Mesendoderm (in vitro differentiated cells): ENCODE results near the gene NCOA6.
"Not testable (repeated sequence)": the region's sequence is repeated elsewhere in the genome, so short reads cannot be mapped to it uniquely, and the experiment has no call there.

ENCODE experiments used
- DNase-seq: peaks from one replicate; pipeline ENCODE4 v3.0.0; 2013
- H2AK5ac ChIP-seq: 2 replicates; pipeline ENCODE4 v1.6.1; 2013; ENCODE audit warnings: low read length, inconsistent platforms
- H2BK120ac ChIP-seq: 2 replicates; pipeline ENCODE4 v1.6.1; 2013; ENCODE audit warnings: low read depth, mild to moderate bottlenecking, low read length, moderate library complexity, mixed read lengths
- H2BK15ac ChIP-seq: replicated peaks from 2 replicates; pipeline ENCODE4 v1.6.1; 2013; ENCODE audit warnings: low read depth, mild to moderate bottlenecking, moderate library complexity
- H2BK5ac ChIP-seq: 2 replicates; pipeline ENCODE4 v1.6.1; 2013; ENCODE audit warnings: low read length, inconsistent platforms
- H3K18ac ChIP-seq: 2 replicates; pipeline ENCODE4 v1.6.1; 2013; ENCODE audit warnings: mild to moderate bottlenecking, low read length, mixed read lengths
- H3K23ac ChIP-seq: one replicate; pipeline ENCODE4 v1.6.1; 2013; ENCODE audit warnings: low read length
- H3K27ac ChIP-seq: 2 replicates; pipeline ENCODE4 v1.5.1; 2013; ENCODE audit warnings: low read depth, mild to moderate bottlenecking, inconsistent platforms, low read length, moderate library complexity
- H3K27me3 ChIP-seq: 2 replicates; pipeline ENCODE4 v1.6.1; 2013; ENCODE audit warnings: low read length, control low read depth, mild to moderate bottlenecking, inconsistent platforms; ENCODE audit not compliant: insufficient read depth, poor library complexity
- H3K36me3 ChIP-seq: 2 replicates; pipeline ENCODE4 v1.6.1; 2013; ENCODE audit warnings: low read length, inconsistent platforms; ENCODE audit not compliant: control insufficient read depth, insufficient read depth
- H3K4ac ChIP-seq: one replicate; pipeline ENCODE4 v1.6.1; 2013; ENCODE audit warnings: low read depth, mild to moderate bottlenecking, low read length, moderate library complexity
- H3K4me1 ChIP-seq: 2 replicates; pipeline ENCODE4 v1.6.1; 2013; ENCODE audit warnings: low read depth, low read length, inconsistent platforms; ENCODE audit not compliant: control insufficient read depth
- H3K4me2 ChIP-seq: 2 replicates; pipeline ENCODE4 v1.6.1; 2013; ENCODE audit warnings: low read length
- H3K4me3 ChIP-seq: 2 replicates; pipeline ENCODE4 v1.5.1; 2013; ENCODE audit warnings: mild to moderate bottlenecking, low read length
- H3K56ac ChIP-seq: one replicate; pipeline ENCODE4 v1.6.1; 2013; ENCODE audit warnings: low read length
- H3K79me1 ChIP-seq: 2 replicates; pipeline ENCODE4 v1.6.1; 2013; ENCODE audit warnings: low read length, inconsistent platforms
- H3K79me2 ChIP-seq: 2 replicates; pipeline ENCODE4 v1.6.1; 2013; ENCODE audit warnings: mild to moderate bottlenecking, low read length; ENCODE audit not compliant: control insufficient read depth, insufficient read depth
- H3K9ac ChIP-seq: 2 replicates; pipeline ENCODE4 v1.6.1; 2013; ENCODE audit warnings: low read length, inconsistent platforms
- H4K5ac ChIP-seq: one replicate; pipeline ENCODE4 v1.6.1; 2013; ENCODE audit warnings: low read length
- H4K8ac ChIP-seq: one replicate; pipeline ENCODE4 v1.6.1; 2013; ENCODE audit warnings: low read depth, mild to moderate bottlenecking, control low read depth, low read length, moderate library complexity
- WGBS: extraction: QIAGEN DNeasy Blood & Tissue Kit; methylation state at CpG from one replicate; pipeline ENCODE4 v1.1.7; 2013; ENCODE audit warnings: low lambda C conversion rate, missing lambda C conversion rate; ENCODE audit not compliant: insufficient coverage; ENCODE audit errors: extremely low coverage; 5-methylcytosine and 5-hydroxymethylcytosine counted together

The NCOA6 gene

DNA sequence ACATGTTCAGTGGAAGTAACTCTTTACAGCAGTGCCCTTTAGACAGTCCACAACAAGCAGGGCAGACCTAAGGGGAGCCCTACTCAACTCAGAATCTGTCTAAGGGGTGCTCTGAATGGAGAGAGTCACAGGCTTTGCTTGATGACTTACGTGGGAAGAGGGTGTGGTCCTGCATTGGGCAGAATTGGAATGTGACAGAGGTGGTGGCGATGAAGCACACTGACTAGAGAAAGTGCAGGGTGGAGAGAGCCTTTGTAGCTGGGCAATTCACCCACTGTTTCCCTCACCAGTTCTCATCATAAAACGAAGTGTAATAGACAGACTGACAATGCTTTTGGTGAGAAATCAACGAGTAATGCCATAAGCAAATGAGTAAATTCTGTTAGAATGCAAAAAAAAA, 110.1 kb downstream of the NCOA6 start:
- no peak overlapping the region for H3K23ac ChIP-seq
- no peak overlapping the region for H3K4me2 ChIP-seq
- no peak overlapping the region for H2AK5ac ChIP-seq
- no peak overlapping the region for H2BK5ac ChIP-seq
- WGBS: no CpG with 5 or more reads among the region's 4 CpGs
- H3K4me1 ChIP-seq: no peaks in the 10 kb centered on the region
- H4K5ac ChIP-seq: no peak overlapping the region
- H3K9ac ChIP-seq: no peak overlapping the region
- no peak overlapping the region for H3K4ac ChIP-seq
- no peak overlapping the region for H4K8ac ChIP-seq
- no peak overlapping the region for H3K4me3 ChIP-seq
- H3K79me1 ChIP-seq: no peaks in the 10 kb centered on the region
- H3K27me3 ChIP-seq: peaks cover 2% of the 10 kb centered on the region
- H3K18ac ChIP-seq: no peak overlapping the region
- H3K56ac ChIP-seq: no peak overlapping the region
- no peak overlapping the region for H2BK15ac ChIP-seq
- DNase-seq: no peak
- no peaks in the 10 kb centered on the region for H3K36me3 ChIP-seq
- no peaks in the 10 kb centered on the region for H3K79me2 ChIP-seq
- no peak overlapping the region for H3K27ac ChIP-seq
- no peak overlapping the region for H2BK120ac ChIP-seq

DNA sequence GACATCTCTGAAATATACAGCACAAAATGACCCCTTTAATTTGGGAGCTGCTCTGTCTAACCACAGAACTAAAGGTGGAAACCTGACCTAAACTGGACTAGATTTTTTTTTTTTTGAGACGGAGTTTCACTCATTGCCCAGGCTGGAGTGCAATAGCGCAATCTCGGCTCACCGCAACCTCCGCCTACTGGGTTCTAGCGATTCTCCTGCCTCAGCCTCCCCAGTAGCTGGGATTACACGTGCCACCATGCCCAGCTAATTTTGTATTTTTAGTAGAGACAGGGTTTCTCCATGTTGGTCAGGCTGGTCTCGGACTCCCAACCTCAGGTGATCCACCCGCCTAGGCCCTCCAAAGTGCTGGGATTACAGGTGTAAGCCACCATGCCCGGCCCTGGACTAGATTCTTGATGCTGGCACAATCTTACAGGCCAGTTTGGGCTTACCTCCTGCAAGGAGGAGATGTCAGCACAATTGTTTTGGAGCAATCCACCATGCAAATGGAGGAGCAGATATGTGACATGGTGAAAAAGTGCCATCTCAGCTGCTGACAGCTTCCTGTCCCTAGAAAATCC, 111.4 kb downstream of the NCOA6 start:
- not testable (repeated sequence) for H4K8ac ChIP-seq, H2BK15ac ChIP-seq, H3K23ac ChIP-seq, H3K27me3 ChIP-seq, H3K56ac ChIP-seq, H3K79me1 ChIP-seq, H3K4me2 ChIP-seq, H4K5ac ChIP-seq, H3K4me3 ChIP-seq, H3K4me1 ChIP-seq, DNase-seq, H2AK5ac ChIP-seq, H3K79me2 ChIP-seq, H3K36me3 ChIP-seq, H3K4ac ChIP-seq, H2BK120ac ChIP-seq, H2BK5ac ChIP-seq, H3K27ac ChIP-seq, H3K9ac ChIP-seq, H3K18ac ChIP-seq
- WGBS: no CpG with 5 or more reads among the region's 10 CpGs

GRCh38 chr20:34713194-34713943, 112.1 kb downstream of the NCOA6 start:
- DNase-seq: no peak
- Histone ChIP-seq H3K4ac (no peak overlapping the region), H3K23ac (no peak overlapping the region), H3K27me3 (peaks cover 4% of the 10 kb centered on the region), H3K79me2 (no peaks in the 10 kb centered on the region), H3K4me2 (no peak overlapping the region), H3K4me3 (no peak overlapping the region), H3K9ac (no peak overlapping the region), H2BK120ac (no peak overlapping the region), H4K5ac (no peak overlapping the region), H3K56ac (no peak overlapping the region), H3K79me1 (no peaks in the 10 kb centered on the region), H3K27ac (no peak overlapping the region), H3K4me1 (no peaks in the 10 kb centered on the region), H2BK15ac (no peak overlapping the region), H2AK5ac (no peak overlapping the region), H2BK5ac (no peak overlapping the region), H3K18ac (no peak overlapping the region), H3K36me3 (no peaks in the 10 kb centered on the region), H4K8ac (no peak overlapping the region)
- no CpG with 5 or more reads among the region's 1 CpG for WGBS

- Histone ChIP-seq H3K36me3 (no peaks in the 10 kb centered on the region), H3K9ac (no peak overlapping the region), H3K27ac (no peak overlapping the region), H3K18ac (no peak overlapping the region), H3K4me1 (no peaks in the 10 kb centered on the region), H4K8ac (no peak overlapping the region), H2BK15ac (no peak overlapping the region), H3K79me1 (no peaks in the 10 kb centered on the region), H3K4ac (no peak overlapping the region), H2BK120ac (no peak overlapping the region), H2BK5ac (no peak overlapping the region), H3K23ac (no peak overlapping the region), H2AK5ac (no peak overlapping the region), H3K27me3 (peaks cover 4% of the 10 kb centered on the region), H3K79me2 (no peaks in the 10 kb centered on the region), H3K4me2 (no peak overlapping the region), H3K4me3 (no peak overlapping the region), H3K56ac (no peak overlapping the region), H4K5ac (no peak overlapping the region)
- no peak for DNase-seq
- WGBS: no CpG with 5 or more reads among the region's 5 CpGs
These were observed 112.8 kb downstream of the NCOA6 start for GRCh38 chr20:34712525-34713192.

GRCh38 chr20:34711813-34712430, 113.5 kb downstream of the NCOA6 start:
- Histone ChIP-seq H3K18ac (no peak overlapping the region), H2BK120ac (no peak overlapping the region), H2BK15ac (no peak overlapping the region), H2AK5ac (no peak overlapping the region), H3K79me2 (no peaks in the 10 kb centered on the region), H3K4me3 (no peak overlapping the region), H2BK5ac (no peak overlapping the region), H3K4me1 (no peaks in the 10 kb centered on the region), H3K79me1 (no peaks in the 10 kb centered on the region), H3K9ac (no peak overlapping the region), H3K23ac (no peak overlapping the region), H3K27me3 (peaks cover 4% of the 10 kb centered on the region), H3K4me2 (no peak overlapping the region), H3K36me3 (no peaks in the 10 kb centered on the region), H3K56ac (no peak overlapping the region), H3K4ac (no peak overlapping the region), H3K27ac (no peak overlapping the region), H4K5ac (no peak overlapping the region), H4K8ac (no peak overlapping the region)
- no CpG with 5 or more reads among the region's 3 CpGs for WGBS
- DNase-seq: no peak
